HG03469 (cell line): Measurements from ENCODE around the gene YTHDC1.
"Not testable (repeated sequence)": the region's sequence is repeated elsewhere in the genome, so short reads cannot be mapped to it uniquely, and the experiment has no call there.

Experiments
- ATAC-seq: cut with Tn5 transposase; IDR thresholded peaks from one replicate; pipeline ENCODE4 v1.9.1; 2021; ENCODE audit warnings: mild to moderate bottlenecking, moderate library complexity, moderate number of reproducible peaks; ENCODE audit not compliant: unreplicated experiment

The YTHDC1 gene

GRCh38 chr4:68297137-68297536 is 52.8 kb downstream of the YTHDC1 start:
- ATAC-seq, result no peak

GRCh38 chr4:68291256-68291655 is 58.6 kb downstream of the YTHDC1 start:
- no peak for ATAC-seq

- no peak for ATAC-seq
Observed at GRCh38 chr4:68288393-68288740, 61.5 kb downstream of the YTHDC1 start.

GRCh38 chr4:68287704-68288392 is 62.0 kb downstream of the YTHDC1 start:
- ATAC-seq, result no peak

GRCh38 chr4:68283714-68284113 is 66.2 kb downstream of the YTHDC1 start:
- ATAC-seq, result no peak

- ATAC-seq, result no peak
Observed at GRCh38 chr4:68283095-68283494, 66.8 kb downstream of the YTHDC1 start.

- ATAC-seq, result not testable (repeated sequence)
Observed at GRCh38 chr4:68281796-68282740, 67.8 kb downstream of the YTHDC1 start.

- ATAC-seq, result no peak
Observed at GRCh38 chr4:68278029-68278428, 71.9 kb downstream of the YTHDC1 start.

- no peak for ATAC-seq
Observed at GRCh38 chr4:68277627-68278026, 72.3 kb downstream of the YTHDC1 start.

- ATAC-seq, result no peak
Observed at GRCh38 chr4:68272860-68273259, 77.0 kb downstream of the YTHDC1 start.

- ATAC-seq, result no peak
Observed at GRCh38 chr4:68272380-68272779, 77.5 kb downstream of the YTHDC1 start.

- peak; percentile 54 for ATAC-seq
Observed at GRCh38 chr4:68271851-68272357, 78.0 kb downstream of the YTHDC1 start.

GRCh38 chr4:68267433-68267944 is 82.4 kb downstream of the YTHDC1 start:
- ATAC-seq, result no peak

GRCh38 chr4:68264875-68265565 is 84.9 kb downstream of the YTHDC1 start:
- no peak for ATAC-seq
